KMS-11 (cell line): ENCODE results near the gene TMPRSS3.

ENCODE experiments used
- H2AFZ ChIP-seq: fragments of 200-600 bp; sonication (generic); 2 replicates; pipeline ENCODE4 v1.6.1; 2016; ENCODE audit warnings: antibody characterized with exemption, mixed run types, low read depth
- H3K27ac ChIP-seq: fragments of 200-600 bp; sonication (generic); 2 replicates; pipeline ENCODE4 v1.6.1; 2016; ENCODE audit warnings: mild to moderate bottlenecking, mixed run types
- H3K27me3 ChIP-seq: fragments of 200-600 bp; sonication (generic); 2 replicates; pipeline ENCODE4 v1.6.1; 2017; ENCODE audit warnings: mild to moderate bottlenecking, low read depth, mixed run types, moderate library complexity; ENCODE audit not compliant: insufficient read depth
- H3K36me3 ChIP-seq: fragments of 200-600 bp; sonication (generic); 2 replicates; pipeline ENCODE4 v1.6.1; 2017; ENCODE audit warnings: mild to moderate bottlenecking, mixed run types; ENCODE audit not compliant: insufficient read depth
- H3K4me1 ChIP-seq: fragments of 200-600 bp; sonication (generic); 2 replicates; pipeline ENCODE4 v1.6.1; 2016; ENCODE audit warnings: mild to moderate bottlenecking, low read depth, mixed run types; ENCODE audit not compliant: poor library complexity, severe bottlenecking
- H3K4me2 ChIP-seq: fragments of 200-600 bp; sonication (generic); 2 replicates; pipeline ENCODE4 v1.7.0; 2016; ENCODE audit warnings: mild to moderate bottlenecking, mixed run types
- H3K4me3 ChIP-seq: fragments of 200-600 bp; sonication (generic); IDR thresholded peaks from 2 replicates; pipeline ENCODE4 v1.6.1; 2017; ENCODE audit warnings: low read depth, low read length, mixed read lengths; ENCODE audit not compliant: insufficient read depth
- H3K79me2 ChIP-seq: fragments of 200-600 bp; sonication (generic); 2 replicates; pipeline ENCODE4 v1.6.1; 2016; ENCODE audit warnings: low read depth, mixed run types; ENCODE audit not compliant: insufficient read depth
- H3K9ac ChIP-seq: fragments of 200-600 bp; sonication (generic); 2 replicates; pipeline ENCODE4 v1.6.1; 2016; ENCODE audit warnings: mild to moderate bottlenecking, mixed run types
- H4K20me1 ChIP-seq: fragments of 200-600 bp; sonication (generic); 2 replicates; pipeline ENCODE4 v1.6.1; 2016; ENCODE audit warnings: mild to moderate bottlenecking, mixed run types; ENCODE audit not compliant: insufficient read depth
- TF ChIP-seq, protein P1 (sequence below): fragments of 200-600 bp; sonication (generic); conservative IDR thresholded peaks from 2 replicates; pipeline ENCODE4 v1.6.1; 2017; ENCODE audit warnings: low read depth, mild to moderate bottlenecking, antibody characterized with exemption, low read length, moderate library complexity, mixed read lengths

TMPRSS3 gene

DNA sequence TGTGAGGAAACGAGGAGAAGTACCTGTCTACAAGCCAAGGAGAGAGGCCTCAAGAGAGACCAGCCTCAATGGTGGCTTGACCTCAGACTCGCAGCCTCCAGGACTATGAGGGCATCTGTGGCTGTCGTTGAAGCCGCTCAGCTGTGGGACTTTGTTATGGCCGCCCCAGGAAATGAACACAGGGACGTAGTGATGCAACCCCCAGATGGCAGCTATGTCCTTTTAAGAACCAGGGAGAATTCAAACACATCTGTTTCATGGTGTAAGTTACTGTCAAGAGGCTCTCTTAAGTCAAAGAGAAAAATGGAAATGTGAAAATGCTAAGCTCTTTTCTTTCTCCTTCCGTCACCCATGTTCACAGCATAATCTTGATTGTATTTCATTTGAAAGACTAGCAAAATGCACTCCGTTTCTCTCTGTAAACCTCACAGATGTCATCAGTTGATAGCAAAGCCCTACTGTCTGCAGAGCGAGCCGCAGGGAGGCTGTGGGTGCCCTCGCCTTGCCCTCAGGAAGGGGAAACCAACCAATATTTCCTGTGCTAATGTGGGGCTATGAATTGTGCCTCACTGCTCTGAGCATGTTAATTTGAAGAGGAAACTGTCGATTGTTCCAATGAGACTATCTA, 29.2 kb upstream of the TMPRSS3 start:
- H3K4me3 ChIP-seq, result no peak overlapping the region
- H3K27ac ChIP-seq, result no peak overlapping the region
- H3K9ac ChIP-seq, result no peak overlapping the region

DNA sequence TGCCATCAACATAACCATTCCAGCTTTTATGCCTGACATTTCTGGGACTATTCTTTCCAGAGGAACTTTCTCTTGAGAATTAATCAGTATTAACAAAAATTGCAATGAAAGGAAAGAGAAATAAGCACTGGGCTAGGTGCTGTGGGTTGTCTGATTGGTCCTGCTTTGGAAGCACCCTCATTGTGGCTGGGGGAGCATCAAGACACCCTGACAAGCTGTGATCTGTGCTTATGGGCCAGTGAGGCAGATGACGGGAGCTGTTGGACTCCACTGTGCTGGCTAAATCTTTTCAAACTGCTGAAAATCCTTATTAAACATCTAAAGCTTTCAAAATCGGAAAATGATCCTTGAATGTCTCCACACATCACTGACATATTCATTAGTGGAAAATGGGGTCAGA, 27.8 kb upstream of the TMPRSS3 start:
- Histone ChIP-seq H3K4me1 (no peaks in the 10 kb centered on the region), H4K20me1 (no peaks in the 10 kb centered on the region), H3K4me2 (no peak overlapping the region), H3K27me3 (peaks cover 40% of the 10 kb centered on the region; the same call in 1 of the 2 replicates), H3K9ac (no peak overlapping the region), H3K4me3 (no peak overlapping the region), H3K27ac (no peak overlapping the region), H3K36me3 (no peaks in the 10 kb centered on the region), H3K79me2 (no peaks in the 10 kb centered on the region), H2AFZ (no peak overlapping the region)
- TF ChIP-seq, protein P1, sequence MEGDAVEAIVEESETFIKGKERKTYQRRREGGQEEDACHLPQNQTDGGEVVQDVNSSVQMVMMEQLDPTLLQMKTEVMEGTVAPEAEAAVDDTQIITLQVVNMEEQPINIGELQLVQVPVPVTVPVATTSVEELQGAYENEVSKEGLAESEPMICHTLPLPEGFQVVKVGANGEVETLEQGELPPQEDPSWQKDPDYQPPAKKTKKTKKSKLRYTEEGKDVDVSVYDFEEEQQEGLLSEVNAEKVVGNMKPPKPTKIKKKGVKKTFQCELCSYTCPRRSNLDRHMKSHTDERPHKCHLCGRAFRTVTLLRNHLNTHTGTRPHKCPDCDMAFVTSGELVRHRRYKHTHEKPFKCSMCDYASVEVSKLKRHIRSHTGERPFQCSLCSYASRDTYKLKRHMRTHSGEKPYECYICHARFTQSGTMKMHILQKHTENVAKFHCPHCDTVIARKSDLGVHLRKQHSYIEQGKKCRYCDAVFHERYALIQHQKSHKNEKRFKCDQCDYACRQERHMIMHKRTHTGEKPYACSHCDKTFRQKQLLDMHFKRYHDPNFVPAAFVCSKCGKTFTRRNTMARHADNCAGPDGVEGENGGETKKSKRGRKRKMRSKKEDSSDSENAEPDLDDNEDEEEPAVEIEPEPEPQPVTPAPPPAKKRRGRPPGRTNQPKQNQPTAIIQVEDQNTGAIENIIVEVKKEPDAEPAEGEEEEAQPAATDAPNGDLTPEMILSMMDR, result no peak

More for the DNA sequence above, 29.2 kb upstream of the TMPRSS3 start:
- H3K79me2 ChIP-seq, result no peaks in the 10 kb centered on the region
- TF ChIP-seq, protein P1, result no peak
- H3K36me3 ChIP-seq, result no peaks in the 10 kb centered on the region
- H3K4me1 ChIP-seq, result no peaks in the 10 kb centered on the region
- no peak overlapping the region for H2AFZ ChIP-seq
- H3K27me3 ChIP-seq, result peaks cover 50% of the 10 kb centered on the region; the same call in 1 of the 2 replicates
- no peaks in the 10 kb centered on the region for H4K20me1 ChIP-seq
- no peak overlapping the region for H3K4me2 ChIP-seq

GRCh38 chr21:42423197-42423675, 27.4 kb upstream of the TMPRSS3 start:
- H3K9ac ChIP-seq, result no peak overlapping the region
- peaks cover 39% of the 10 kb centered on the region; the same call in 1 of the 2 replicates for H3K27me3 ChIP-seq
- no peak overlapping the region for H3K4me3 ChIP-seq
- TF ChIP-seq, protein P1, result no peak
- H2AFZ ChIP-seq, result no peak overlapping the region
- H4K20me1 ChIP-seq, result no peaks in the 10 kb centered on the region
- no peaks in the 10 kb centered on the region for H3K36me3 ChIP-seq
- H3K27ac ChIP-seq, result no peak overlapping the region
- no peaks in the 10 kb centered on the region for H3K79me2 ChIP-seq
- H3K4me2 ChIP-seq, result no peak overlapping the region
- H3K4me1 ChIP-seq, result no peaks in the 10 kb centered on the region

DNA sequence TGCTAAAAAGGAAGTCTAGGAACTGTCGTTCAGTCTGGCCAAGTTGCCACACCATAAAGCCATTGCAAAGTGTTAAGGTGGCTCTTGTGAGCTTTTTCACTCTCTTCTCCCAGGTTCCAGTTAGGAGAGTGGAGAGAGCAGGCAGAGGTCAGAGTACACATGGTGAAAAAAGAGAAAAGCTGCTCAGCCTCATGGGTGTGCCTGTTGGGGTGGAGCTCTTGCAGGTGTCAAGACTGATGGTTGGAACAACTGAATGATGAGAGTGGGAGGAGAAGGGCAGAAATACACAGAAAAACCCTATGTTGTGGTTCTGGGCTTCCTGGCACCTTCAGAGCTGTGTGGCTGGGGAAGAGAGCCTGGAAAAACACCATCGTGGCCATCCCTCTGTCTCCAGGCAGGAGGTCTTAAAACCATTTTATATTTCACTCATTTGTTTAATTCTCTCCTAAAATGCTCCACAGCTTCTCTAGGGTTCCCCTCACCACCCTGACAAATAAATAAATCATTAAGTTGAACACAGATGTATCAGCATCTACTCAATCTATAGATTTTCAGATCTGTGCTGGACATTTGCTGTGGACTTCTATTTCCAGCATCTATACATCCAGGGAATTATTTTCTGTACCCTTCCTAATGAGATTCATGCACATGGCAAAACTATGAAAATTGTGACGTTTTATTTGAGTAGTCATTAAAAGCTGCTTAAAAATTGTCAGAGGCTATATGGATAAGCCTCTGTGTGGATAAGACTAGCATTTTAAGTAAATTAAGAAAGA, 25.4 kb upstream of the TMPRSS3 start:
- Histone ChIP-seq H3K27me3 (peaks cover 45% of the 10 kb centered on the region; the same call in 1 of the 2 replicates), H3K4me3 (no peak overlapping the region), H3K79me2 (no peaks in the 10 kb centered on the region), H3K36me3 (no peaks in the 10 kb centered on the region), H3K4me2 (no peak overlapping the region), H3K4me1 (no peaks in the 10 kb centered on the region), H3K9ac (no peak overlapping the region), H2AFZ (no peak overlapping the region), H3K27ac (no peak overlapping the region), H4K20me1 (no peaks in the 10 kb centered on the region)
- TF ChIP-seq, protein P1, result no peak
